ENCODE data around the gene IQSEC1.

DNA sequence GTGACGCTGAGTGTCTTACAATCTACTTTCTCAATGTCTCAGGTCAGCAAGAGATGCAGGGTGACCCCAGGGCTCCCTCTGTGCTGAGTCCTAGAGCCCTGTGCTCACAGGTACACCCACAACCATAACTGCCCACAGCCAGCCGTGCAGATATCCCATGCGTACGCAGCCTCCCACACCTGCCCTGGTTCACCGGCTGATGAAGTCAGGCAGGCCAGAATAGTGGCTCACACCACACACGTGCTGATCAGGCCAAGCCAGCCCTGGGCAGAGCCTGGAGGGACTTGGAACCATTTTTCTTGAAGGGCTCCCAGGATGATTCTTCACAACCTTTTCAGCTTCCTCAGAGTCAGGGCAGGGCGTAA lies 168.3 kb downstream of the IQSEC1 start:
- TF ChIP-seq POLR2A (IDR thresholded peaks at IDR 0.05; ENCODE audit: low read depth, low read length) (no peak), POLR2AphosphoS5 (IDR thresholded peaks at IDR 0.05; ENCODE audit: low read depth, low read length) (no peak)

All from GM12892 (cell line).